Endothelial cell of umbilical vein (primary cell): Measurements from ENCODE around the gene ZNF664. TPM values are rescaled to one million over a fixed set of nuclear protein-coding genes. Genes with fewer than 3 reads are reported as not detected.

Source experiments
- BruUV-seq: library from RNA; stranded (reverse); fragments of 400-500 nt; replicated peaks from 2 replicates; lab custom pipeline; 2021; lab: Mats Ljungman, UMichigan
- CTCF ChIA-PET: fragments of 300-600, 350-600 bp; sonication (Branson Sonifier 250); formaldehyde crosslinking; loops from one replicate; lab custom pipeline; 2021; ENCODE audit warnings: antibody characterized with exemption, inconsistent platforms; lab: Charles Lee
- POLR2A ChIA-PET: fragments of 300-600, 350-600 bp; sonication (Branson Sonifier 250); formaldehyde crosslinking; loops from one replicate; lab custom pipeline; 2021; ENCODE audit warnings: antibody characterized with exemption, inconsistent platforms; lab: Charles Lee
- DNase-seq: peaks from one replicate; pipeline ENCODE4 v3.0.0-alpha.2; 2011; ENCODE audit warnings: low read depth, low spot score
- FAIRE-seq: peaks from 2 replicates; lab custom pipeline; 2011; peaks lifted over from hg19 to GRCh38; lab: Jason Lieb, UNC
- H2AFZ ChIP-seq: 2 replicates; pipeline ENCODE4 v1.6.0; 2012; ENCODE audit warnings: low read depth, low read length, control low read depth, inconsistent platforms
- H3K27ac ChIP-seq: 2 replicates; pipeline ENCODE4 v1.5.1; 2011; ENCODE audit warnings: low read depth, mild to moderate bottlenecking, control low read depth, low read length, moderate library complexity; ENCODE audit not compliant: insufficient read depth
- H3K27me3 ChIP-seq, 2 experiments: 2 replicates each; pipeline versions ENCODE4 v1.6.0 to v1.6.1; 2011; ENCODE audit warnings: low read length in 2 of 2, mixed read lengths in 1 of 2; ENCODE audit not compliant: control insufficient read depth in 2 of 2, insufficient read depth in 2 of 2
- H3K36me3 ChIP-seq, 2 experiments: 2 replicates in 1 of 2; 3 replicates in 1 of 2; pipeline ENCODE4 v1.5.1; 2011; ENCODE audit warnings: low read length in 2 of 2, mild to moderate bottlenecking in 1 of 2, moderate library complexity in 1 of 2; ENCODE audit not compliant: control insufficient read depth in 2 of 2, insufficient read depth in 2 of 2; ENCODE audit errors: extremely low read depth in 1 of 2
- H3K4me1 ChIP-seq: 3 replicates; pipeline ENCODE4 v1.5.1; 2011; ENCODE audit warnings: mild to moderate bottlenecking, low read length; ENCODE audit not compliant: control insufficient read depth, insufficient read depth; ENCODE audit errors: extremely low read depth
- H3K4me2 ChIP-seq: 2 replicates; pipeline ENCODE4 v1.6.1; 2011; ENCODE audit warnings: low read length, control low read depth, mixed read lengths; ENCODE audit not compliant: insufficient read depth
- H3K4me3 ChIP-seq, 3 experiments: fragments of 200-600 bp in 1 of 3; sonication (generic), shearing (Covaris generic) in 1 of 3; replicated peaks in 1 of 3; 2 replicates each; pipeline ENCODE4 v1.5.1; 2011 to 2016; ENCODE audit warnings: control low read depth in 3 of 3, low read length in 3 of 3, mild to moderate bottlenecking in 2 of 3, inconsistent platforms in 1 of 3, low read depth in 1 of 3, moderate library complexity in 1 of 3; ENCODE audit not compliant: insufficient read depth in 1 of 3
- H3K79me2 ChIP-seq: 2 replicates; pipeline ENCODE4 v1.6.0; 2012; ENCODE audit warnings: low read length, inconsistent platforms; ENCODE audit not compliant: control insufficient read depth, insufficient read depth
- H3K9ac ChIP-seq: replicated peaks from 2 replicates; pipeline ENCODE3; 2011; ENCODE audit warnings: low read length, control low read depth; ENCODE audit not compliant: insufficient read depth; ENCODE audit errors: extremely low read depth
- H3K9me1 ChIP-seq: replicated peaks from 3 replicates; pipeline ENCODE4 v1.6.0; 2011; ENCODE audit warnings: mild to moderate bottlenecking, low read length; ENCODE audit not compliant: control insufficient read depth, insufficient read depth; ENCODE audit errors: extremely low read depth
- H3K9me3 ChIP-seq: replicated peaks from 2 replicates; pipeline ENCODE4 v1.5.1; 2012; ENCODE audit warnings: low read length, inconsistent platforms; ENCODE audit not compliant: control insufficient read depth, insufficient read depth
- H4K20me1 ChIP-seq: replicated peaks from 2 replicates; pipeline ENCODE3; 2011; ENCODE audit warnings: mild to moderate bottlenecking, low read length; ENCODE audit not compliant: control insufficient read depth, insufficient read depth; ENCODE audit errors: extremely low read depth
- CTCF ChIP-seq, 2 donors: IDR thresholded peaks; 1 replicate in 1 of 2; 2 replicates in 1 of 2; pipeline ENCODE4 v1.5.1; 2011; ENCODE audit warnings: low read length in 2 of 2, mild to moderate bottlenecking in 2 of 2, moderate library complexity in 2 of 2, control low read depth in 1 of 2, inconsistent platforms in 1 of 2, low read depth in 1 of 2; ENCODE audit not compliant: insufficient read depth in 1 of 2; ENCODE audit errors: extremely low read depth in 1 of 2
- EZH2 ChIP-seq: IDR thresholded peaks from 2 replicates; pipeline ENCODE4 v1.6.1; 2012; ENCODE audit warnings: borderline replicate concordance, low read depth, mild to moderate bottlenecking, moderate library complexity, low read length, inconsistent platforms; ENCODE audit not compliant: severe bottlenecking
- FOS ChIP-seq: IDR thresholded peaks from 2 replicates; pipeline ENCODE4 v1.6.1; 2011; ENCODE audit warnings: mild to moderate bottlenecking, low read length, moderate library complexity, borderline replicate concordance; ENCODE audit not compliant: insufficient read depth
- GATA2 ChIP-seq: IDR thresholded peaks from 2 replicates; pipeline ENCODE4 v1.7.0; 2011; ENCODE audit warnings: low read depth, mild to moderate bottlenecking, moderate library complexity, mixed read lengths, low read length; ENCODE audit not compliant: insufficient read length, insufficient read depth
- JUN ChIP-seq: IDR thresholded peaks from 2 replicates; pipeline ENCODE4 v1.6.1; 2011; ENCODE audit warnings: borderline replicate concordance, low read depth; ENCODE audit not compliant: insufficient read length, insufficient read depth
- MYC ChIP-seq: IDR thresholded peaks from one replicate; pipeline ENCODE4 v1.6.1; 2011; ENCODE audit warnings: mild to moderate bottlenecking, low read depth, low read length
- POLR2A ChIP-seq: IDR thresholded peaks from 2 replicates; pipeline ENCODE4 v1.6.1; 2012; ENCODE audit warnings: low read depth, mild to moderate bottlenecking, control low read depth, low read length
- POLR2AphosphoS5 ChIP-seq: IDR thresholded peaks from 2 replicates; pipeline ENCODE4 v1.6.1; 2012; ENCODE audit warnings: low read depth, mild to moderate bottlenecking, control low read depth, low read length, moderate library complexity; ENCODE audit not compliant: insufficient read depth
- dilution Hi-C: fragments of 300-500 bp; cut with MboI; formaldehyde crosslinking; loops from one replicate; pipeline ENCODE4 v1.15.0; 2019; ENCODE audit warnings: low sequenced_read_pairs; ENCODE audit not compliant: extremely low pct_ligation_motif_present
- intact Hi-C: fragments of 100-400 bp; cut with micrococcal nuclease; formaldehyde crosslinking; loops from one replicate; pipeline ENCODE4 v1.10.0; 2022
- polyA plus RNA-seq, 4 experiments: library from polyadenylated mRNA; depleted of rRNA in 3 of 4; stranded (reverse) in 3 of 4; unstranded in 1 of 4; fragments of >200 nt; gene quantifications; 2 replicates each; pipeline versions ENCODE4 v1.2.1 to v1.2.3, GENCODE V29; 2011 to 2012; ENCODE audit warnings: missing spikeins in 1 of 4
- total RNA-seq: library from RNA; stranded (reverse); gene quantifications from 2 replicates; pipeline ENCODE4 v1.2.3, GENCODE V29; 2021
- TF ChIP-seq, protein P1 (sequence below): IDR thresholded peaks from 2 replicates; pipeline ENCODE4 v1.6.1; 2011; ENCODE audit not compliant: insufficient read depth, insufficient read length

The ZNF664 gene
- total and polyA plus RNA-seq, 2 donors (not counting 3 experiments of a cell fraction or from before 2014, with no cell fraction given): 29.8 to 71.3 TPM

DNA sequence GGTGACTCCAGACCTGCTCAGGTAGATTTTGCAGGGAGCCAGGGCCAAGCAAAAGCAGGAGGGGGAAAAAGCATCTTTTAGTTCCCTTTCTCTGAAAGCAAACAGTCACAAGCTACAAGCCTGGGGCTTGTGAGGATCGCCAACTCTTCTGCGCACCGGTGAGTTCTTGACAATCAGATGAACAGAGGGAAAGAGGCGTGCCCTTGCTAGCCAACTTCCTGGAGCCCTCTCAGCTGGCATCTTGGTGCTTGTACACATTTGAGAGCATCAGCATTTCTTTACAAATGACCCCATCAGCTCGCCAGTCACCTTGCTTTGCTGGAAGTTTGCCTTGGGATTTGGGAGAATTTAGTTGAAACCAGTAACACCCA, 55.5 kb downstream of the ZNF664 start:
- Histone ChIP-seq H3K4me1 (peaks cover 14% of the 10 kb centered on the region), H3K27me3 (peaks cover 0 to 3% of the 10 kb centered on the region in 2 experiments), H3K79me2 (no peaks in the 10 kb centered on the region), H3K4me3 (no peak overlapping the region), H4K20me1 (no peaks in the 10 kb centered on the region), H3K36me3 (no peaks in the 10 kb centered on the region), H3K4me2 (no peak overlapping the region), H3K27ac (no peak overlapping the region), H3K9ac (no peak overlapping the region), H3K9me1 (no peaks in the 10 kb centered on the region), H2AFZ (no peak overlapping the region), H3K9me3 (no peaks in the 10 kb centered on the region)
- intact Hi-C loops: no loop called here
- dilution Hi-C loops: no loop called here
- ChIA-PET CTCF (interaction anchor here (0.5 to 1.9 kb wide), 3 partner anchors 9 to 980 kb away, joined by 3 to 13 read pairs (median 3); no protein-coding TSS in a partner anchor), POLR2A (no interaction called here)
- no peak for FAIRE-seq
- BruUV-seq: no TSS peak
- no peak for DNase-seq
- TF ChIP-seq, protein P1, sequence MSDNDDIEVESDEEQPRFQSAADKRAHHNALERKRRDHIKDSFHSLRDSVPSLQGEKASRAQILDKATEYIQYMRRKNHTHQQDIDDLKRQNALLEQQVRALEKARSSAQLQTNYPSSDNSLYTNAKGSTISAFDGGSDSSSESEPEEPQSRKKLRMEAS: no peak
- TF ChIP-seq MYC: no peak
- no peak for TF ChIP-seq POLR2A
- no peak for TF ChIP-seq POLR2AphosphoS5
- no peak for TF ChIP-seq EZH2
- no peak for TF ChIP-seq CTCF (IDR thresholded peaks at IDR 0.05; ENCODE audit: extremely low read depth in 1 of 2, insufficient read depth in 1 of 2, low read depth in 1 of 2, low read length in 2 of 2)
- no peak for TF ChIP-seq FOS
- no peak for TF ChIP-seq JUN
- no peak for TF ChIP-seq GATA2
